ENCODE results near the gene UNC13D.

GRCh38 chr17:75820094-75821080, 23.8 kb downstream of the UNC13D start:
- TF ChIP-seq EZH2 (IDR thresholded peaks at IDR 0.05): no peak
- no peak for TF ChIP-seq POLR2AphosphoS5 (IDR thresholded peaks at IDR 0.05; ENCODE audit: borderline replicate concordance, low read depth, low read length)
- TF ChIP-seq FOXP2 (optimal IDR thresholded peaks at IDR 0.05; ENCODE audit: control extremely low read depth, extremely low read length, insufficient read depth): no peak

Measured in SK-N-MC (cell line).